Liver (tissue), 9 donors: ENCODE measurements around the gene PWWP2A. TPM values are rescaled to one million over a fixed set of nuclear protein-coding genes. Genes with fewer than 3 reads are reported as not detected.

Experiments
- DNase-seq: peaks from one replicate; pipeline ENCODE4 v3.0.0-alpha.2; 2017; ENCODE audit warnings: low spot score
- H3K27ac ChIP-seq, 2 donors: one replicate each; pipeline ENCODE4 v1.7.0; 2013; ENCODE audit warnings: inconsistent platforms in 2 of 2, low read length in 2 of 2, control low read depth in 1 of 2, low read depth in 1 of 2, mild to moderate bottlenecking in 1 of 2
- H3K27me3 ChIP-seq, 4 donors: one replicate each; pipeline versions ENCODE4 v1.6.1 to v1.7.0; 2013; ENCODE audit warnings: low read length in 3 of 4, inconsistent platforms in 1 of 4, mild to moderate bottlenecking in 1 of 4, moderate library complexity in 1 of 4; ENCODE audit not compliant: control insufficient read depth in 4 of 4, insufficient read depth in 4 of 4
- H3K36me3 ChIP-seq, 4 donors: one replicate each; pipeline versions ENCODE4 v1.6.1 to v1.7.0; 2013; ENCODE audit warnings: low read length in 3 of 4, mild to moderate bottlenecking in 3 of 4, low read depth in 1 of 4, moderate library complexity in 1 of 4; ENCODE audit not compliant: control insufficient read depth in 4 of 4, insufficient read depth in 3 of 4
- H3K4me1 ChIP-seq, 4 donors: one replicate each; pipeline versions ENCODE4 v1.6.1 to v1.7.0; 2013; ENCODE audit warnings: low read length in 3 of 4, mild to moderate bottlenecking in 3 of 4, moderate library complexity in 1 of 4; ENCODE audit not compliant: control insufficient read depth in 4 of 4, insufficient read depth in 4 of 4
- H3K4me3 ChIP-seq, 3 donors: one replicate each; pipeline versions ENCODE4 v1.6.1 to v1.7.0; 2013; ENCODE audit warnings: low read length in 3 of 3, control low read depth in 1 of 3, low read depth in 1 of 3, mild to moderate bottlenecking in 1 of 3
- H3K9ac ChIP-seq, 2 donors: one replicate each; pipeline ENCODE4 v1.7.0; 2013; ENCODE audit warnings: low read length in 2 of 2, mild to moderate bottlenecking in 2 of 2, moderate library complexity in 2 of 2, control low read depth in 1 of 2, low read depth in 1 of 2
- H3K9me3 ChIP-seq, 4 donors: one replicate each; pipeline versions ENCODE4 v1.6.1 to v1.7.0; 2013; ENCODE audit warnings: low read length in 3 of 4; ENCODE audit not compliant: control insufficient read depth in 4 of 4
- ATF3 ChIP-seq: IDR thresholded peaks from 2 replicates; pipeline ENCODE4 v1.6.1; 2016; ENCODE audit warnings: antibody characterized with exemption
- CTCF ChIP-seq: fragments of 150-350 bp; IDR thresholded peaks from 2 replicates; pipeline ENCODE4 v1.5.1; 2017; ENCODE audit warnings: improper control_type of control experiment, low read depth, low read length; ENCODE audit not compliant: missing input control
- EGR1 ChIP-seq, 2 donors: IDR thresholded peaks; 2 replicates each; pipeline ENCODE4 v1.6.1; 2016 to 2018; ENCODE audit warnings: antibody characterized with exemption in 2 of 2, low read depth in 2 of 2
- FOXA1 ChIP-seq: IDR thresholded peaks from 2 replicates; pipeline ENCODE4 v1.6.1; 2016; ENCODE audit warnings: antibody characterized with exemption
- FOXA2 ChIP-seq: IDR thresholded peaks from 2 replicates; pipeline ENCODE4 v1.6.1; 2016; ENCODE audit warnings: antibody characterized with exemption
- GABPA ChIP-seq, 2 donors: IDR thresholded peaks in 1 of 2; conservative IDR thresholded peaks in 1 of 2; 2 replicates each; pipeline ENCODE4 v1.6.1; 2016; ENCODE audit warnings: antibody characterized with exemption in 2 of 2, mild to moderate bottlenecking in 1 of 2, moderate library complexity in 1 of 2
- HNF4A ChIP-seq, 2 donors: conservative IDR thresholded peaks; 2 replicates each; pipeline ENCODE4 v1.6.1; 2016; ENCODE audit warnings: antibody characterized with exemption in 2 of 2, mild to moderate bottlenecking in 2 of 2
- HNF4G ChIP-seq: IDR thresholded peaks from 2 replicates; pipeline ENCODE4 v1.6.1; 2016; ENCODE audit warnings: antibody characterized with exemption
- JUND ChIP-seq, 2 donors: IDR thresholded peaks; 2 replicates each; pipeline ENCODE4 v1.6.1; 2016; ENCODE audit warnings: antibody characterized with exemption in 2 of 2
- MAX ChIP-seq: IDR thresholded peaks from 2 replicates; pipeline ENCODE4 v1.6.1; 2016; ENCODE audit warnings: antibody characterized with exemption
- NR2F2 ChIP-seq: IDR thresholded peaks from 2 replicates; pipeline ENCODE4 v1.6.1; 2016; ENCODE audit warnings: antibody characterized with exemption
- RAD21 ChIP-seq, 2 donors: IDR thresholded peaks; 2 replicates each; pipeline ENCODE4 v1.6.1; 2016; ENCODE audit warnings: antibody characterized with exemption in 2 of 2, mild to moderate bottlenecking in 2 of 2
- RXRA ChIP-seq, 2 donors: IDR thresholded peaks; 2 replicates each; pipeline ENCODE4 v1.6.1; 2017 to 2018; ENCODE audit warnings: antibody characterized with exemption in 2 of 2, mild to moderate bottlenecking in 1 of 2
- SP1 ChIP-seq: IDR thresholded peaks from 2 replicates; pipeline ENCODE4 v1.6.1; 2018; ENCODE audit warnings: antibody characterized with exemption, mild to moderate bottlenecking
- TAF1 ChIP-seq: conservative IDR thresholded peaks from 2 replicates; pipeline ENCODE4 v1.6.1; 2016; ENCODE audit warnings: antibody characterized with exemption, mild to moderate bottlenecking
- ZBTB33 ChIP-seq: IDR thresholded peaks from 2 replicates; pipeline ENCODE4 v1.6.1; 2016; ENCODE audit warnings: antibody characterized with exemption
- WGBS: extraction: QIAGEN DNeasy Blood & Tissue Kit; methylation state at CpG from one replicate; pipeline ENCODE4 v1.1.7; 2013; 5-methylcytosine and 5-hydroxymethylcytosine counted together
- polyA plus RNA-seq, 2 donors: library from polyadenylated mRNA; stranded (reverse) in 1 of 2; unstranded in 1 of 2; fragments of 200-250 nt in 1 of 2; fragments of >200 nt in 1 of 2; fragmentation: Nextera tagmentation in 1 of 2; extraction: Ambion mirVana in 1 of 2; gene quantifications; one replicate each; pipeline versions ENCODE4 v1.2.1 to v1.2.3, GENCODE V29; 2013 to 2015
- total RNA-seq, 2 donors: library from RNA; depleted of rRNA; stranded (reverse); fragments of >200 nt; gene quantifications; one replicate each; pipeline ENCODE4 v1.2.3, GENCODE V29; 2014
- donor health status: healthy.
- donor health status: healthy.
- donor health status: healthy.
- donor health status: healthy.
- donor health status: healthy.

PWWP2A gene
- total and polyA plus RNA-seq, 4 donors: 4.8 to 14.6 (median 8.2) TPM

- Histone ChIP-seq H3K36me3 (peaks cover 5 to 31% (median 24%) of the 10 kb centered on the region in 4 donors), H3K4me1 (no peaks in the 10 kb centered on the region), H3K9ac (no peak overlapping the region), H3K27me3 (no peaks in the 10 kb centered on the region), H3K9me3 (no peaks in the 10 kb centered on the region), H3K27ac (no peak overlapping the region), H3K4me3 (no peak overlapping the region)
- TF ChIP-seq GABPA (IDR thresholded peaks at IDR 0.05 in 1 of 2, conservative IDR thresholded peaks at IDR 0.05 in 1 of 2) (no peak), ZBTB33 (no peak), RAD21 (IDR thresholded peaks at IDR 0.05) (no peak), ATF3 (no peak), CTCF (no peak), HNF4A (conservative IDR thresholded peaks at IDR 0.05) (no peak), FOXA1 (no peak), TAF1 (no peak), MAX (no peak)
- DNase-seq: no peak
- WGBS: 94% methylated on average over 9 of the region's 9 CpGs
These were observed 71.1 kb downstream of the PWWP2A start for GRCh38 chr5:160048131-160048530.

- Histone ChIP-seq H3K4me1 (no peaks in the 10 kb centered on the region), H3K4me3 (no peak overlapping the region), H3K36me3 (peaks cover 5 to 30% (median 19%) of the 10 kb centered on the region in 4 donors), H3K27ac (no peak overlapping the region), H3K27me3 (no peaks in the 10 kb centered on the region), H3K9me3 (no peaks in the 10 kb centered on the region), H3K9ac (no peak overlapping the region)
- TF ChIP-seq SP1 (no peak), HNF4A (conservative IDR thresholded peaks at IDR 0.05) (no peak), TAF1 (no peak), JUND (IDR thresholded peaks at IDR 0.05) (no peak), HNF4G (no peak), CTCF (no peak), ZBTB33 (no peak), NR2F2 (no peak), FOXA2 (no peak), FOXA1 (no peak), RXRA (IDR thresholded peaks at IDR 0.05) (no peak), MAX (no peak), EGR1 (IDR thresholded peaks at IDR 0.05; ENCODE audit: low read depth in 2 of 2) (no peak), RAD21 (IDR thresholded peaks at IDR 0.05) (no peak), GABPA (IDR thresholded peaks at IDR 0.05 in 1 of 2, conservative IDR thresholded peaks at IDR 0.05 in 1 of 2) (no peak), ATF3 (no peak)
- DNase-seq: no peak
- 96% methylated on average over 3 of the region's 3 CpGs for WGBS
These were observed 71.8 kb downstream of the PWWP2A start for GRCh38 chr5:160047423-160047822.
